ENCODE measurements around the gene ELP1.

DNA sequence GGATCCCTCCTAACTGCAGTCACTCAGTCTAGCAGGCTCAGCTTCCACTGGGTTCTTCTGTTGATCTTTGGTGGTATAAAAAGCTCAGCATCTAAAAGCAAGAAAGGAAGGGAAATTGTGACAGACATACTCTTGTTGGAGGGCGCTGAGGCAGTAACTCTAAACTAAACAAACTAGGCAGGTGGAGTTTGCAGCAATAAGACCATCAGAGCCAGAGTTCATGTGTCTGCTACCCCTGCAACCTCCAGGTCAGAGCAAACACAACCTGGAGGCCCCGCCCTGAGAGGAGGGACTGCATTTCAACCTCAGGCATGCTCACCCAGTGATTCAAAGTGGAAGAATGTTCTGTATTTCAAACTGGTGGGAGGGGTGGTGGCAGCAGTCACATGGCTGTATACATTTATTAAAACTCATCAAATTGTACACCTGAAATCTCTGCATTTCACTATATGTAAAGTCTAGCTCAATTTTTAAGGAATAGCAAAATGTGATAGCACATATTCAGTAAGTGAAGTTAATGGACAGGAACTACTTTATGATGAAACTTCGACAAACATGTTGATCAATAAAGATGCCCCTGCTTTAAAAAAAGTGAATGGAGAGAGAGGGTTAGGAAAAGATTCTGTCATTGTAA lies 64.7 kb downstream of the ELP1 start:
- TF ChIP-seq, protein P1, sequence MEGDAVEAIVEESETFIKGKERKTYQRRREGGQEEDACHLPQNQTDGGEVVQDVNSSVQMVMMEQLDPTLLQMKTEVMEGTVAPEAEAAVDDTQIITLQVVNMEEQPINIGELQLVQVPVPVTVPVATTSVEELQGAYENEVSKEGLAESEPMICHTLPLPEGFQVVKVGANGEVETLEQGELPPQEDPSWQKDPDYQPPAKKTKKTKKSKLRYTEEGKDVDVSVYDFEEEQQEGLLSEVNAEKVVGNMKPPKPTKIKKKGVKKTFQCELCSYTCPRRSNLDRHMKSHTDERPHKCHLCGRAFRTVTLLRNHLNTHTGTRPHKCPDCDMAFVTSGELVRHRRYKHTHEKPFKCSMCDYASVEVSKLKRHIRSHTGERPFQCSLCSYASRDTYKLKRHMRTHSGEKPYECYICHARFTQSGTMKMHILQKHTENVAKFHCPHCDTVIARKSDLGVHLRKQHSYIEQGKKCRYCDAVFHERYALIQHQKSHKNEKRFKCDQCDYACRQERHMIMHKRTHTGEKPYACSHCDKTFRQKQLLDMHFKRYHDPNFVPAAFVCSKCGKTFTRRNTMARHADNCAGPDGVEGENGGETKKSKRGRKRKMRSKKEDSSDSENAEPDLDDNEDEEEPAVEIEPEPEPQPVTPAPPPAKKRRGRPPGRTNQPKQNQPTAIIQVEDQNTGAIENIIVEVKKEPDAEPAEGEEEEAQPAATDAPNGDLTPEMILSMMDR (IDR thresholded peaks at IDR 0.05) = no peak
- TF ChIP-seq POLR2A (IDR thresholded peaks at IDR 0.05) (no peak), POLR2AphosphoS5 (IDR thresholded peaks at IDR 0.05) (no peak)
